GM15510 (cell line): ENCODE measurements around the gene CMIP.

Experiments used
- POLR2A ChIP-seq: IDR thresholded peaks from 3 replicates; pipeline ENCODE4 v1.6.1; 2011; ENCODE audit warnings: borderline replicate concordance; ENCODE audit not compliant: insufficient read length; ENCODE audit errors: extremely low read depth

The CMIP gene

GRCh38 chr16:81553080-81553813 lies 108.6 kb downstream of the CMIP start:
- TF ChIP-seq POLR2A = no peak

DNA sequence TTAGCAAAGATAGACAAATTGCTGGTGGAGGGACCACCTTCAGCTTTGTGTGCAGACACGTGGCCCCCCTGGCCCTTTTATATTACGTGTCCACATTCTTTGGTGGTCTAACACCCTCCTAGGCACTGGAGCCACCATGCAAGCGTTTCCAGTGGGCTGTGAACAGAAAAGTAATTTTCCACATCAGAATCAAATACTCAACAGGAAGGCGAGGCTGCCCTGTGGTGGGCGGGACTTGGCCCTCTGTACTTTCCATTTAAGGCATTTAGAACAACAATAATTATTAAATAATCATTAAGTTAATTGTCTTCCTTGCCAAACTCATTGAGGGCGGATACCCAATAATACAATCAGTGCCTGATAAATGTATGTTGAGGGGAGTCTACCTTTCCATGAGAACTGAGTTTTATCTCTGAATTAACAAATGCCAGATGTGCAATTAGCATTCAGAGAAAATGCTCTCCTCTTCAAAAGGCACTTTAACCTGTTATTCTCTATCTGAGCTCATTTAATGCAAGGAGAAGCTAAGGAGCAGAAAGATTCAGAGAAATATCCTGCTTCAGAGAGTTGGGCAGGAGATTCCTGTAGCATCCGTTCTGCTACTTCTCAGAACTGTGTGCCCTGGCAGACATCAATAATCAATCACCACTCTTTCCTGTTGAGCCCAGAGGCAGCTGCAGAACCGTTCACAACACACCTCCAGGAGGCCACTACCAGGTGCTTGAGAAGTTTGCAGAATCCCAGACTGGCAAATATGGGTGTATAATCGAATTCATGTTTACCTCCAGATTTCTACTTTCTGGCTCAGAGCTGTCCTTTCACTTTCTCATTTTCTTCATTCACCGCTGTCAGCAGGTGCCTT lies 109.4 kb downstream of the CMIP start:
- TF ChIP-seq POLR2A = no peak

GRCh38 chr16:81554979-81555378 lies 110.4 kb downstream of the CMIP start:
- no peak for TF ChIP-seq POLR2A

GRCh38 chr16:81555660-81556059 lies 111.1 kb downstream of the CMIP start:
- no peak for TF ChIP-seq POLR2A

DNA sequence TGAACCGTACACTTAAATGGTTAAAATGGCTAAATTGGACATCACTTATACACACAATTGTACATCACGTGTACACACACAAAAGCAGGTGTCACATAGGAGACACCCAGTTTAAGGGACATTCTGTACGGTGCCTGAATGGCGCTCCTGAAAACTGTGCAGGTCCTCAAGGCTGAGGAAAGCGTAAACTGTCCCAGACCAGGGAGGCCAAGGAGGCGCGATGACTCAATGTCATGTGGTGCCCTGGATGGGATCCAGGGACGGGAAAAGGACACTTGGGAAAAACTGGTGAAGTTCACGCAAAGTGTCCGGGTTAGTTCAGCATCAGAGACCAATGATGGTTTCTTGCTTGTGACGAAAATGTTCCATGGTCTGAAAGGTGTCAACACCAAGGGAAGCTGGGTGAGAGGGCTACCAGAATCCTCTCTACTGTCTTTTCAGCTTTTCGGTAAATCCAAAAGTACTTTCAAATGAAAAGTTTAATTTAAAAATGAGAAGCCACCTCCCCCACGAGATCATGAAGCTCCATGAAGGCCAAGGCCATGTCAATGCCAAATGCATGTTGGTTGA lies 112.2 kb downstream of the CMIP start:
- no peak for TF ChIP-seq POLR2A

DNA sequence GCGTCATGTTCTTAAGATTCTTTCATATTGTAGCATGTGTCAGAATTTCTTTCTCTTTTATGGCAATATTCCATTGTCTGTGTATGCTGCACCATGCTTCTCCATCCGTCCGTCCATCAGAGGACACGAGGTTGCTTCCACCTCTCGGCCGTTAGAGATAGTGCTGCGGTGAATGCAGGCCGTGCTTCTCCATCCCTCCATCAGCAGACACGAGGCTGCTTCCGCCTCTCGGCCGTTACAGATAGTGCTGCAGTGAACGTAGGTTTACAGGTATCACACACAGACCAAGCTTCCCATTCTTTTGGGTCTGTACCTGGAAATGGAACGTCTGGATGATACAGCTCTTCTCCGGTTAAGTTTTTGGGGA lies 113.5 kb downstream of the CMIP start:
- no peak for TF ChIP-seq POLR2A

DNA sequence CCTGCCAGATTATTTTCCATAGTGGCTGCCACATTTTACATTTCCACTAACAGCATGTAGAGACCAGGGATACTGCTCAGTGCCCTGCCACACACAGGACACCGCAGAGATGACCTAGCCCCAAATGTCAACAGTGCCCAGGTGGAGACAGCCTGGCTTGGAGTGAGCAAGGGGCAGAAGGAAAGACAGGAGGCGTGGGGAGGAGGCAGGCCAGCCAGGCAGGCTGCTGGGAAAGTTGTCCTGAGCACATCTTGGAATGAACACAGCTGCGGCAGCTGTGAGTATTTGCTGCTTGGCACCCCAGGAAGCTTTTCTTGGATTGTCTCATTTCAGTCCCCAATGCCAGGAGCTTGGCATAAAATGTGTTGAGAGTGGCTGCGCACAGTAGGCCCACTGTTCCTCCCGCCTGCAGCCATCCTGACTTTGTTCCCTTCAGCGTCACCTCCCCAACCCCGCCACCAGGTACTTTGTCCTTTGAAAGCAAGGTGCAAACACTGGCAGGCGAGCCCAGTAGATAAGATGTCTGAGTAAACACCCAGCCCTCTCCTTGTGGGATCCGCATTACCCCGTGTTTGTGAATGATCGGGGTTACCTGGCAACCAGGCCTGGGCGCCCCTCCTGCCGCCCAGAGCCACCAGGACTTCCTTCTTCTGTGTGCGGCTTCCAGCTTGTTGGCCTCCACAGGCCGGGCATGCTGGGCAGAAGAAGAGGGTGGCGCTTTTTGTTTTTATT lies 114.0 kb downstream of the CMIP start:
- TF ChIP-seq POLR2A = no peak

DNA sequence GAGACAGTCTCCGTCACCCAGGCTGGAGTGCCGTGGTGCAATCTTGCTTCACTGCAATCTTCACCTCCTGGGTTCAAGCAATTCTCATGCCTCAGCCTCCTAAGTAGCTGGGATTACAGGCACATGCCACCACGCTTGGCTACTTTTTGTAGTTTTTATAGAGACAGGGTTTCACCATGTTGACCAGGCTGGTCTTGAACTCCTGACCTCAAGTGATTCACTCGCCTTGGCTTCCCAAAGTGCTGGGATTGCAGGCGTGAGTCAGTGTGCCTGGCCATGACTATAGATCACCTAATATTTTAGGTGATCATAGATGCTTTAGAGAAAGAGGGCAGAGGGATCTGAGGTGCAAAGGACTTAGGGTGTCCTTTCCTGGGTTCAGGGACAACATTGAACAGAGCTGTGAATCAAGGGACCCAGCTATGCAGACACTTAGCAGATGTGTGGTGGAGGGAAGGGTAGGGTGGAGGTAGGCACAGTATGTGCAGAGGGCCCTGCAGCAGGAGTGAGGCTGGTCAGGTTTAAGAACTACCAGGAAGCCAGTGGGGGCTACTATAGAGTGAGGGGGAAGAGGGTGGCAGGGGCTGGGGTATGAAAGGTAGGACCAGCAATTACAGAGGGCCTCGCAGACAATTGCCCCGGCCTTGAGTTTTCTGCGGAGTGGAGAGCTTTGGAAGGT lies 116.5 kb downstream of the CMIP start:
- no peak for TF ChIP-seq POLR2A

GRCh38 chr16:81562174-81562849 lies 117.7 kb downstream of the CMIP start:
- no peak for TF ChIP-seq POLR2A

- no peak for TF ChIP-seq POLR2A
Observed at GRCh38 chr16:81562926-81563325, 118.3 kb downstream of the CMIP start.

- TF ChIP-seq POLR2A = no peak
Observed at GRCh38 chr16:81564421-81564911, 119.9 kb downstream of the CMIP start.

DNA sequence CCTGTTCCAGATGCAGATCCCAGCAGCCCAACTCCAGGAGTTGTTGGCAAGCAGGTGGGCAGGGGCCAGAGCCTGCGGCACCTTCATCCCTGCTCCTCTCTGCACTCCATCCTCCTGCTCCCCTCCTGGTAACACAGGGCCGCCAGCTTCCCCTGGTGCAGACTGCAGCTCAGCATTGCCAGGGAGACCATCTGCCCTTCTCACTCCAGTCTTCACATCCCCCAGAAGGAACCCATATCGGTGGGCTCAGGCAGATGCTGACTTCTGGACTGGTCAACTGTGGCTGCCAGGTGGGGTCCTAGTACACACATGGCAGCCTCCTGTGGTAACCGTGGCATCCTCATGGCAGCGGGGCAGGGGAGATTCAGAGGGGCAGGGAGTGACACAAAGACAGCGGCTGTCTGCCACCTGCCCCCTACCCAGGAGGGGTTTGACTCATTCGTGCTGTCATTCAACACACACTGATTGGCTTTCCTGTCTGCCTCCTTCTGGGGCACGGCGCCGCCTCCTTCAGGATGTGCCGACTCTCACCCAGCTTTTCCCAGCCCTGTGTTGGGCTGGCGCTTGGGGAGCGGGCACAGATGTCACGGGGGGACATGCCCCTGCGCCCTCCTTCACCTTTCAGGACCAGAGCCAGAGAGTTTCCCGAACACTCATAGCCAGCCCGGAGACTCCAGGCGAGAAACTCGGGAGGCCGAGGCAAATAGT lies 120.9 kb downstream of the CMIP start:
- TF ChIP-seq POLR2A = no peak
